Activated naive CD8-positive, alpha-beta T cell treated with anti-CD3 and anti-CD28 coated beads, Interleukin-2, amount 50 U/mL, for 24 hours (primary cell): ENCODE results near the gene APOL1.

Source experiments
- ATAC-seq: fragments of 150-1000 bp; cut with Tn5 transposase; one replicate; pipeline ENCODE4 v1.10.0; 2021
- DNase-seq: peaks from one replicate; pipeline ENCODE4 v3.0.0; 2021
- H3K27ac Mint-ChIP-seq: one replicate; pipeline ENCODE4 v1.8.0; 2021; ENCODE audit warnings: mild to moderate bottlenecking, mixed read lengths
- H3K27me3 Mint-ChIP-seq: one replicate; pipeline ENCODE4 v1.8.0; 2021; ENCODE audit warnings: mixed read lengths
- H3K36me3 Mint-ChIP-seq: one replicate; pipeline ENCODE4 v1.8.0; 2021; ENCODE audit warnings: low read depth, mixed read lengths
- H3K4me1 Mint-ChIP-seq: one replicate; pipeline ENCODE4 v1.8.0; 2021; ENCODE audit warnings: mixed read lengths
- H3K4me3 Mint-ChIP-seq: one replicate; pipeline ENCODE4 v1.8.0; 2021; ENCODE audit warnings: mild to moderate bottlenecking, moderate library complexity, mixed read lengths
- H3K9me3 Mint-ChIP-seq: one replicate; pipeline ENCODE4 v1.8.0; 2021; ENCODE audit warnings: mixed read lengths

APOL1 gene

GRCh38 chr22:36304429-36304828 is 51.5 kb downstream of the APOL1 start:
- peaks cover 14% of the 10 kb centered on the region for H3K4me1 Mint-ChIP-seq
- peaks cover 64% of the 10 kb centered on the region for H3K36me3 Mint-ChIP-seq
- H3K9me3 Mint-ChIP-seq: no peaks in the 10 kb centered on the region
- no peak for DNase-seq
- H3K27ac Mint-ChIP-seq: peak overlapping the region; percentile 67
- H3K4me3 Mint-ChIP-seq: no peak overlapping the region
- no peak for ATAC-seq
- H3K27me3 Mint-ChIP-seq: no peaks in the 10 kb centered on the region

GRCh38 chr22:36305813-36306212 is 52.9 kb downstream of the APOL1 start:
- Mint-ChIP-seq H3K9me3 (no peaks in the 10 kb centered on the region), H3K27ac (peak overlapping the region; percentile 27), H3K36me3 (peaks cover 65% of the 10 kb centered on the region), H3K27me3 (no peaks in the 10 kb centered on the region), H3K4me3 (no peak overlapping the region), H3K4me1 (peaks cover 11% of the 10 kb centered on the region)
- no peak for DNase-seq
- no peak for ATAC-seq

DNA sequence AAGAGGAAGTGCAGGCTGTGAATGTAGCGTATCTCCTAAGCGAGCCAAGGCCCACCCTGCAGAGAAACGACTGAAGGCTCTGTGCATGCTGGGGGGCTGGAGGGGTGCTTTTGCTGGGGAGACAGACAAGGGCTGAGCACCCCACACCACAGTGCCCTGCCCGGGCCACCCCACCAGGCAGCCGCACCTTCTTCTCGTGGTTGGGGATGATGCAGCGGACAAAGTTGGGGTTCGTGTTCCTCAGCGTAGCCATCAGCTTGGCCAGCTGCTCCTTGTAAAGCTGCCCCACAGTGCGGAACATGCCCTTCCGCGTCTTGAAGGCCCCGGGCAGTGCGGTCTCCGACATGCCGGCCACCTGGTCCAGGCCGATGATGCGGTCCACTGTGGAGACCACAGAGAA is 53.3 kb downstream of the APOL1 start:
- peaks cover 65% of the 10 kb centered on the region for H3K36me3 Mint-ChIP-seq
- no peaks in the 10 kb centered on the region for H3K9me3 Mint-ChIP-seq
- DNase-seq: no peak
- no peak for ATAC-seq
- no peaks in the 10 kb centered on the region for H3K27me3 Mint-ChIP-seq
- H3K27ac Mint-ChIP-seq: peak overlapping the region; percentile 73
- H3K4me1 Mint-ChIP-seq: peaks cover 11% of the 10 kb centered on the region
- H3K4me3 Mint-ChIP-seq: no peak overlapping the region

GRCh38 chr22:36308880-36309279 is 55.9 kb downstream of the APOL1 start:
- H3K4me1 Mint-ChIP-seq: peaks cover 2% of the 10 kb centered on the region
- H3K27me3 Mint-ChIP-seq: no peaks in the 10 kb centered on the region
- peaks cover 67% of the 10 kb centered on the region for H3K36me3 Mint-ChIP-seq
- DNase-seq (no peak), ATAC-seq (no peak)
- no peak overlapping the region for H3K4me3 Mint-ChIP-seq
- H3K27ac Mint-ChIP-seq: peak overlapping the region; percentile 39
- no peaks in the 10 kb centered on the region for H3K9me3 Mint-ChIP-seq

DNA sequence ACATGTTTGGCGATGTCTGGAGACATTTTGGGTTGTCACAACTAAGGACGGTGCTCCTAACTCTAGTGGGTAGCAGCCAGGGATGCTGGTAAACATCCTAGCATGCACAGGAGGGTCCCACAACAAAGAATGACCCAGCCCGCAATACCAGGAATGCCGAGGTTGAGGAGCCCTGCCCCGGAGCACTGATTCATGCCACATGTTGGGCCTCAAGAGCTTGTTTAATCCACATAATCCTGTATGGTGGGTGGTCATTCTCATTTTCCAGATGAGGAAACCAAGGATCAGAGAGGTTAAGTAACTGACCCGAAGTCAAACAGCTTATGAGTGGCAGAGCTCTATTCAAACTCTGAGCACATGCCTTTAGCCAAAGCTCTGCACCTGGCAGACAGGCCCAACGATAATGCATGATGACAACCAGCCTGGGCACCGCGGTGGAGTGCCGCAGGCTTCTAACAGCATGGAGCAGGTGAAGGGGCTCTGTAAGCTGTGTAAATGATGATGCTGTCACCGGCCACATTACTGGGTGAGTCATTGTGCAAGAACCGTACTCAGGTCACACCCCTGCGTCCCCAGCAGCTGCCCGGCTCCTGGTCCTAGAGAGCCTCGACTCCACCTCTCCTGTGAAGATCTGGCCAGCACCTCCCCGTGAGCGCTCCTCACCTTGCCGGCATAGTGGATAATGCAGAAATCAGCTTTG is 58.6 kb downstream of the APOL1 start:
- no peaks in the 10 kb centered on the region for H3K9me3 Mint-ChIP-seq
- no peaks in the 10 kb centered on the region for H3K4me1 Mint-ChIP-seq
- H3K27me3 Mint-ChIP-seq: no peaks in the 10 kb centered on the region
- no peak overlapping the region for H3K27ac Mint-ChIP-seq
- H3K36me3 Mint-ChIP-seq: peaks cover 58% of the 10 kb centered on the region
- no peak overlapping the region for H3K4me3 Mint-ChIP-seq
- ATAC-seq (peak; percentile 31), DNase-seq (no peak)

GRCh38 chr22:36315325-36315724 is 62.4 kb downstream of the APOL1 start:
- H3K9me3 Mint-ChIP-seq: no peaks in the 10 kb centered on the region
- peak overlapping the region; percentile 13 for H3K27ac Mint-ChIP-seq
- H3K4me1 Mint-ChIP-seq: peaks cover 1% of the 10 kb centered on the region
- ATAC-seq: no peak
- H3K27me3 Mint-ChIP-seq: no peaks in the 10 kb centered on the region
- H3K36me3 Mint-ChIP-seq: peaks cover 68% of the 10 kb centered on the region
- DNase-seq: no peak
- no peak overlapping the region for H3K4me3 Mint-ChIP-seq

DNA sequence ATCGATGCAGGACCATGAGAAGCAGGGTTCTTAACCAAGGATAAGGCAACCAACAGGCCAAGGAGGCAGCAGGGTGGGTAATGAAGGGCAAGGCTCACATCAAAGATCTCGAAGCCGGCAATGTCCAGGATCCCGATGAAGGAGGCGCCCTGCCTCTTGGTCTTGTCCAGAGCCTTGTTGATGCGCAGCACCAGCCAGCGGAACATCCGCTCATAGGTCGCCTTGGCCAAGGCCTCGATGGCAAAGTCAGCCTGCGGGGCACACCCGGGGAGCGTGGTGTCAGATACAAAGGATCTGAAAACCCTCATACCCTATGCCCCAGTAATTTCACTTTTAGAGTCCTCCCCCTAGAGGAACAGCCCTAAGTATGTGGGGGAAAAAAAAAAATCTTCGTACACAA is 63.5 kb downstream of the APOL1 start:
- H3K36me3 Mint-ChIP-seq: peaks cover 67% of the 10 kb centered on the region
- peaks cover 1% of the 10 kb centered on the region for H3K4me1 Mint-ChIP-seq
- peak overlapping the region; percentile 40 for H3K27ac Mint-ChIP-seq
- no peak overlapping the region for H3K4me3 Mint-ChIP-seq
- ATAC-seq: no peak
- no peaks in the 10 kb centered on the region for H3K9me3 Mint-ChIP-seq
- DNase-seq: no peak
- no peaks in the 10 kb centered on the region for H3K27me3 Mint-ChIP-seq
